GM18907 (cell line): ENCODE measurements around the gene RNF8.
"Not testable (repeated sequence)": the region's sequence is repeated elsewhere in the genome, so short reads cannot be mapped to it uniquely, and the experiment has no call there.

ENCODE experiments used
- ATAC-seq: cut with Tn5 transposase; IDR thresholded peaks from one replicate; pipeline ENCODE4 v1.9.1; 2021; ENCODE audit warnings: mild to moderate bottlenecking, moderate library complexity; ENCODE audit not compliant: unreplicated experiment

RNF8 gene, protein sequence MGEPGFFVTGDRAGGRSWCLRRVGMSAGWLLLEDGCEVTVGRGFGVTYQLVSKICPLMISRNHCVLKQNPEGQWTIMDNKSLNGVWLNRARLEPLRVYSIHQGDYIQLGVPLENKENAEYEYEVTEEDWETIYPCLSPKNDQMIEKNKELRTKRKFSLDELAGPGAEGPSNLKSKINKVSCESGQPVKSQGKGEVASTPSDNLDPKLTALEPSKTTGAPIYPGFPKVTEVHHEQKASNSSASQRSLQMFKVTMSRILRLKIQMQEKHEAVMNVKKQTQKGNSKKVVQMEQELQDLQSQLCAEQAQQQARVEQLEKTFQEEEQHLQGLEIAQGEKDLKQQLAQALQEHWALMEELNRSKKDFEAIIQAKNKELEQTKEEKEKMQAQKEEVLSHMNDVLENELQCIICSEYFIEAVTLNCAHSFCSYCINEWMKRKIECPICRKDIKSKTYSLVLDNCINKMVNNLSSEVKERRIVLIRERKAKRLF

DNA sequence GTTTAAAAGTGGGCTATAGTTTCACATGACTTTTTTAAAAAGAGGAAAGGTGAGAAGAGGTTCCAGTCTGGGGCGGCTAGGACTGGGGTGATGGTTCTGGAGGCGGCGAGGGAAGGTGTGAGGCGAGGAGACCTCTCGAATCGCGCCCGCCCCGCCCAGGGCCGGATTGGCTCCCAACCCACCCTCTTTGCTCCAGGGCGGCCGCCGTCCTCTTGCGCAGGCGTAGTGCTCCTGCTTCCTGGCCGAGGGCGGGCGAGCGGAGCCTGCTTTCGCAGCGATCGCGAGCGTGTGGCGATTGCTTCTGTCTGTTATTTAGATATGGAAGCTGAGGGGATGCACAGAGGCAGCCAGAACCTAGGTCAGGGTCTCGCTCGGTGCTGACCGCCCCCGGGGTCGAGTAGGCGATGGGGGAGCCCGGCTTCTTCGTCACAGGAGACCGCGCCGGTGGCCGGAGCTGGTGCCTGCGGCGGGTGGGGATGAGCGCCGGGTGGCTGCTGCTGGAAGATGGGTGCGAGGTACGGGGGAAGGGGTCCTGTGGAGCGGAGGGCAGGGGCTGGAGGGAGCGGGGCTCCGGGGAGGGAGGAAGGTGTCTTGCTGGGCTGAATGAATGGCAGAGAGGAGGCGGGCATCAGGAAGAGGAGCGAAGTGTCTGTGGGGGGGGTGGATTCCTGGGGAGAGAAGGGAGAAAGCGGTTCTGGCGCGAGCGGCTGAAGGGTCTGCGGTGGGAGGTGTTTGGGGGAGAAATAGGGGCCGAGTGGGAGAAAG lies at the start of gene RNF8:
Gene RNF8, plus strand, starts transcription at position 223 of the 765 bp plus-strand sequence. Its CDS starts 182 bp downstream, at position 405.
- peak; percentile 86 for ATAC-seq

DNA sequence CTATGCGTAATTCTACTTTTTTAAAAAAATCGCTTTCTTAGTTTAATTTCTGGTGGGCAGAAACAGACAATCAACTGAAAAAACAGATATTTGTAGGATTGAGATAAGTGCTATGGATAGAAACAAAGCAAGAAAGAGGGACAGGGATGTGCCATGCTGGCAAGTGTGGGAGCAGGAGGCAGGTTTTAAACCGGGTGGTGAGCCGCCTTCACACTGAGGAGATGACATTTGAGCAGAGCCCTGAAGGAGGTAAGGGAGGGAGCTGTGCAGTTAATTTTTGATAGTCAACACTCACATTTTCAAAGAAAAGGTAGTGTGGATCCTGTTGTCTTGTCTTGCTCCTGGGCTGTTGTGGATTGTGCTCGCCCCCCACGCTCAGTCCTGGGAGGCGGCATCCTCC lies 49.0 kb upstream of the RNF8 start:
- no peak for ATAC-seq

DNA sequence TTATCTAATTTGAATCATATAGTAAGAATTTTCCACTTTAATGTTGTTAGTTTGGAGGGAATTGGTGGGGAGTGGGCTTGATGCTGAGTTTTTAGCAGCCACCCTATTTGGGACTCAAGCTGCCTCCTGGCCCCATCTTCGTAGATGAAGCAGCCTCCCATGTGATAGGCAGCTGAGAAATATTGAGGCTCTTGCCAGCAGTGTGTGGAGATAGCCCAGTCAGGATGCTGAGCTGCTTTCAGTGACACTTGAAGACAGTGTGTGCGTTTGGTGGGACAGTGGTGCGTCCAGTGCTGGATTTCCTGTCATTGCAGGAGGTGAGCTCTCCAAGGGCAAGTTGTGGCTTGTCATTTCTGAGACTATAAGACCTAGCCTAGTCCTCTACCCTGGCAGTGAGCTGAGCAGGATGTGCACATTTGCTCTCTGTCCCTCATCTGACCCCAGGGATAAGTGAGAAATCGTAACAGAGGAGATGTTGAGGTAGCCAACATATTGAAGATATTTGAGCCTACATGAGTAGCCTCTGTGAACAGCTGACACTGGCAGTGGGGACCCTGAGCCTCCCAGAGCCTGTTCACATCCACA lies 47.9 kb upstream of the RNF8 start:
- ATAC-seq: no peak

- ATAC-seq: no peak
Measured at GRCh38 chr6:37306624-37307222, 47.1 kb upstream of the RNF8 start.

GRCh38 chr6:37307484-37307883 lies 46.3 kb upstream of the RNF8 start:
- ATAC-seq: not testable (repeated sequence)

DNA sequence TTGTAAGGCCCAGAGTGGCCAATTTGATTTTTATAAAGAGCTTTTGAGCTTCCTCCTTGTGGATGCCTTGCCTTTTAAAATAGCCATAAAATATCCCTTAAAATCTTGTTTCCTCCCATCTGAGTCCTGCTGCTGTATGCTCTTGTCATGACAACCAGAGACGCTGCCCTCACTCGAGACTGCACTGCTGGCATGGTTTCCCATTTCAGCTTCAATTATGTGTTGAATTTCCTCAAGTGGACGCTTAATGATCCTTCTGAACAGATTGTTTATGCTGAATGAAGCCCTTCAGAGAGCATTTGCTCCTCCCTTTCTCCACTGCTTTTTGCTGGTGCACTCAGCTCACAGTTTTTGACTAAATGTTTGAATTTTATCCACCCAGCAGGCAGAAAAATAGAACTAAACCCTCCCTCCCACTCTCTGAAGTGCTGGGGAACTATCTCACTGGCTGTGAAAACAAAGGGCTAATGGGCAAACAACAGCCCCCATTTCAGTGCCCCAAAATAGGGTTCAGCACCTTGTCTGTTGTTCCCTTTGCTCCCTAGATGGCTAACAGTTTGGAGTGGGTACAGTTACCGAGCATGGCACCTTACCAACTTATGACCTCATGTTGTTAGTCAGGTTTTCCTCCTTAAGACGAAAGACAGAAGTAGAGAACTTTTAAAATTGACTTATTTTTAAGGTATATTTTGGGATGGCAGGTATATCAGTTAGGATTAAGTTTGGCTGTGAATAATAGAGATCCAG lies 45.5 kb upstream of the RNF8 start:
- ATAC-seq: no peak

DNA sequence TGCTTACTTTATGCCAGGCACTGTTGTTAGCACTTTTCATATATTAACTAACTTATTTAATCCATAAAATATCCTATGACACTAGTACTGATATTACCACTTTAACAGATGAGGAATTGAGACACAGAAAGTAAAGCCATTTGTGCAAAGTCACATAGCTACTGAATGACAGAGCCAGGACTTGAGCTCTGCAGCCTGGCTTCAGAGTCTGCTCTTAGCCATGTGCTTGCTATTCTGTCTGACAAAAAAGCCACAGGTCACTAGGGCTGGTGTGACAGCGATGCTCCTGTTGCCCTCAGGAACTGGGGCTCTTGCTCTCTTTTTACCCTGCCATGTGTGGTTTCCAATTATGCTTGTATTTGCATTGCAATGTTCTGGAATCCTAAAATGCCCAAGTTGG lies 44.7 kb upstream of the RNF8 start:
- ATAC-seq: no peak

DNA sequence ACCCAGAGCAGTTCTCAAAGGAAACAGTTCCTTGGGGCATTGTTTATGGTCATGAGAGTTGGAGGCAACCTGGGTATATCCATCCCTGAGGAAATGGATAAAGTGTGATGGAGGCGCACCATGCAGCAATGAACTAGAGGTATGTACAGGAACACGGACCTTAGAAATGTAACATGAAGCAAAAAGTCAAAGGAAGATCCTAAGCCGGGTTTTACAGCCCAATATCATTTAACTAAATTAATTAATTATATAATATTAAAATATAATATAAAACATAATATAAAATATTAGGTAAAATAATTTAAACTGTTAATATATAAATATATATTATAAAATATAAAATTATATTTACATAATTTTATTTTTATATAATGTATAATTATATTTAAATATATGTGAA lies 44.1 kb upstream of the RNF8 start:
- ATAC-seq: no peak

DNA sequence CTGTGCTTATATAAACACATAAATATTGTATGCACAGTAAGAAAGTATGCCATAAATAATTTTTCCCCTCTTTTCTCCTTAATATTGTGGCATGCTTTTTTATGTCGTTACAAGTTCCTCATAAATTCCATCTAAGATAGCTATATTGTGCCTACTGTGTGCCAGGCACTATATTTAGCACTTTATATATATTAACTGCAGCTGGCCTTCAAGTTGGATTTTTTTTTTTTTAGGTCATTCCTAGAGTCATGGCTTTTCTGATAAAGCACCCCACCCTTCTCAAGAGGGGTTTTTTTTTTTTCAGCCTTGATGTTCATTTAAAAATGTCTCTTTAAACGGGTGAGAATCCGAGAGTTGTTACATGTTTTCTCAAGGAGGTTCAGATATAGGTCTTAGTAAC lies 42.8 kb upstream of the RNF8 start:
- no peak for ATAC-seq

DNA sequence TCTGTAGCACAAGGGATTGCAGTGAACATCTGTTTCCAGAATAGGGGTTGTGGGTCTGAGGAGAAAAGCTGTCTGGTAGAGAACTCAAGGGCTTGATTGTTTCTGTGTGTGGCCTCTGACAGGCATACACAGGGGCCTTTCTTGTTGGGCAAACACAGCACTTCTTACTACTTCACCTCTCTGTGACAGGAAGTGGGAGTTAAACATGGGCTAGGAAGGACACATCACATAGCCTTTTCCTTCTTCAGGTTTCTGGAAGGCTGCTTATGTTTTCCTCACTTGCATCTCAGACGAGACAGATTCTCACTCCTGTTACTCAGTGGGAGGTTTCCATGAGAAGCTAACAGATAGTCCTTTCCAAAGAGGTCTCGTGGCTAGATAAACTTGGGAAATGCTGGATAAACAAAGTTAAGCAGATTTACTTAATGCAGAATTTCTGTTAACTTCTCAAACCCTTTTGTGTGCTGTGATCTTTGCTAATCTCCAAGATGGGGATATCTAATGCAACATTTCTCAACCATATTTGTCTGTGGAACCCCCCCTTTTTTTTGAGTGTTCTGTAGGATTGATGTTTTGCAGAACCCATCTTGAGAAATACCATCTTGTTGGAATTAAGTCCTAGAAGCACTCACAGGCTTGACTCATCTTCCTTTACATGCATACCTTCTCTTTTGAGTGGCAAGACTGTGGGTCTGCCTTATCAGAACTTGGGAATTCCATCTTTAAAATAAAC lies 41.9 kb upstream of the RNF8 start:
- ATAC-seq: no peak

DNA sequence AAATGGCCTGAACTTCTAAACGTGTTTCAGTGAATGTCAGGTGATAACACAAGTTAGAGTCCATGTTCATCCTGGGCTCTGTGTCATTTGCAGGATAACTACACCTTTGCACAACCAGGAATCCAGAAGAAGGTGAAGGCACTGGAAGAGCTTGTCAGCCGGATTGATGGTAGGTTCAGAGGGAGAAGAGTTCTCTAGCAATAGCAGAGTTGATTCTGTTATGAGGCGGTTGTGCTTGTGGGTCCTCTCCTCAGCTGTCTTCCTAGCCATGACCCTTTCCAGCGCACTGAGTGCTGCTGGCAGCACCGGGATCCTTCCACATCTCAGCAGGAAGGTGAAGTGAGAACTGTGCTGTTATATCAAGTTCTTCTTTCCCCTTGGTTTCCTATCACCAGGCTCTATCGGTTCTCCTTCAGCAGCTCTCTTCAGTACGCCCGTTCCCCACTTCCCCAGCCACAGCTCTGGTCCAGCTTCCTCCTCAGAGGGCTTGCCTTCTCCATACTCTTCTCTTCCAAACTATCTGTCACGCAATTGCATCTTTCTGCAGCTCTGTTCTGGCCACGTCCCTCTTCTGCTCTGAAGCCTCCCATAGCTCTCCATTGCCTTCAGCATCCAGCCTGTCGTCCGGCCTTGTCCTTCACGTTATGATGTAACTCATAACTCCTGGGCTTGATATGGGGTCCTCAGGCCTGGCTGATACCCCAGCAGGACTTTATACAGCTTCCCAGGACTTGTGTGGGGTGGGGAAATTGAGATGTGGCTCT lies 39.9 kb upstream of the RNF8 start:
- ATAC-seq: no peak

DNA sequence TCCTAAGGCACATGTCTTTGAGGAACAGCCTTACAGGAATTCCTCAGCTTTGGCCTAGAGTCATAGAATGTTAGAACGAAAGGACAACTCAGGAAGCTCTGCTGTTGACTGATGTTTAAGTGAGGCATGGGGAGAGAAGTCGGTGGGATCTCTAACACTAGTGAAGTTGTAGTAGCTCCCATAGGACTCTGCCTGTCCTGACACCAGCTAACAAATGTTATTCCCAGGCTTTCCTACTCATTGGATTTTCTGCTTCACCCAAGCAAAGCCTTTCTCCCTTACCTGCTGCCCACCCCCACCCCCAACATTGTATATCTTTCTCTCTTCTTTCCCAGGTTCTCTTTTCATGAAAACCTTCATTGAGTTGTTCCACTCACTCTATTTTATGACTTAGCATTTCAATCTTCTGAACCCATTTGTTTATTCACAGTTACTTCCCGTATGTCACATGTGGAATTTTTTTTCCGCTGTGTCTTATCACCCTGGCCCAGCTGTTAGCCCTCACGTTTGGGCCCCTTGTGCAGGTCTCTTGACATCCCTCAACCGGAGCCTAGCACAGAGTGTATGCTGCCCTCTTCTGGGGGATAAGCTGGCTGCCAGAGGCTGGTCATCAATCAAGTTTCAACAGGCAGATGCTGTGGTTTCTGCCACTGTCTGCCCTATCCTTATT lies 39.2 kb upstream of the RNF8 start:
- ATAC-seq: no peak

GRCh38 chr6:37315157-37315515 lies 38.6 kb upstream of the RNF8 start:
- no peak for ATAC-seq

- ATAC-seq: no peak
Measured at GRCh38 chr6:37316071-37316470, 37.7 kb upstream of the RNF8 start.

DNA sequence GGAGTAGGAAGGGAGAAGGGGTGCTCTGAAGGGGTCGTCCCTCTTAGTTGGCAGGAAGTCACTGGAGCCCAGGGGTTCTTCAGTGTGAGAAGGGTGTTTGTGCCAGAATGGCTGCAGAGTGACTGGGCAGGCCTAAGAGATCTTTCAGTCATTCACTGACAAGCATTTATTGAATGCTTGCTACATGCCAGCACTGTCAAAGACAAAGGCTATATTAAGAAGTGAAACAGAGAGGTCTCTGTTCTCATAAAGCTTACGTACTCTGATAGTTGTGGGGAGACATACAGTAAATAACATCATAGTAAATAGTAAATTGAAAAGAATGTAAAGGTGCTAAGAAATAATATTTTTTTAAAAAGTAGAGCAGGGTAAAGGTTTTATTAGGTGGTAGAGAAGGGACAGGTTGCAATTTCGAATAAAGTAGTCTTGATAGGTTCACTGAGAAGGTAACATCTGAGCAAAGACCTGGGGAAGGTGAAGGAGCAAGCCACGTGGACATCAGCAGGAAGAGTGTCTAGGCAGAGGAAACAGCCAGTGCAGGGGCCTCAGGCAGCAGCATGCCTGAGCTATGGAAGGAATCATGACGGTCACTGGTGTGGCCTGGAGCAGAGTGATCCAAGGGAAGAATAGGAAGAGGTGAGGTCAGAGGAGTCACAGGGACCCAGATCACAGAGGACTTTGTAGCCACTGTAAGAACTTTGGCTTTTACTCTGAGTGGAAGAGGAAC lies 36.3 kb upstream of the RNF8 start:
- no peak for ATAC-seq

GRCh38 chr6:37319156-37319555 lies 34.6 kb upstream of the RNF8 start:
- no peak for ATAC-seq

GRCh38 chr6:37319856-37320480 lies 33.8 kb upstream of the RNF8 start:
- ATAC-seq: no peak

DNA sequence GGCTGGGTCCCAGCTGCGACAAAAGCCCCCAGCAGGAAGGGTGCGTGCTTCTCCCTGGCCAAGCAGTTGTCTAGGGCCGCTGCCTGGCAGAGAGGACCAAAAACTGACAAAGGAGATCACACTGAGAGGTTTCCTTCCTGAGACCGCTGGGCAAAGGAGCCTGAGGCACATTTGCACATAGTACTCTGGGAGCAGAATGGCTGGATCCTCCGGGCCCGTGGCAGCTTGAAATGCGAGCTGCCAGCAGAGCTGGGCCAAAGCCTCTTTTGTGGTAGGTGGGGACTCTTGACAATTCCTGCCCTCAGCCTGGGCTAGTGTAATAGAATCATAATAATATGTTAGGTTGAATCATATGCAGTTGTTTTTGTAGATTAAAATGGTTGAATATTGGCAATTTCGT lies 33.1 kb upstream of the RNF8 start:
- ATAC-seq: no peak
